ENCODE measurements around the gene PTPRN2. TPM values are rescaled to one million over a fixed set of nuclear protein-coding genes. Genes with fewer than 3 reads are reported as not detected.

Gene PTPRN2
- total RNA-seq, 5 donors from 2014 or later (not counting 1 experiment from before 2014, with no cell fraction given) = 0.60 to 1.7 (median 0.82) TPM

DNA sequence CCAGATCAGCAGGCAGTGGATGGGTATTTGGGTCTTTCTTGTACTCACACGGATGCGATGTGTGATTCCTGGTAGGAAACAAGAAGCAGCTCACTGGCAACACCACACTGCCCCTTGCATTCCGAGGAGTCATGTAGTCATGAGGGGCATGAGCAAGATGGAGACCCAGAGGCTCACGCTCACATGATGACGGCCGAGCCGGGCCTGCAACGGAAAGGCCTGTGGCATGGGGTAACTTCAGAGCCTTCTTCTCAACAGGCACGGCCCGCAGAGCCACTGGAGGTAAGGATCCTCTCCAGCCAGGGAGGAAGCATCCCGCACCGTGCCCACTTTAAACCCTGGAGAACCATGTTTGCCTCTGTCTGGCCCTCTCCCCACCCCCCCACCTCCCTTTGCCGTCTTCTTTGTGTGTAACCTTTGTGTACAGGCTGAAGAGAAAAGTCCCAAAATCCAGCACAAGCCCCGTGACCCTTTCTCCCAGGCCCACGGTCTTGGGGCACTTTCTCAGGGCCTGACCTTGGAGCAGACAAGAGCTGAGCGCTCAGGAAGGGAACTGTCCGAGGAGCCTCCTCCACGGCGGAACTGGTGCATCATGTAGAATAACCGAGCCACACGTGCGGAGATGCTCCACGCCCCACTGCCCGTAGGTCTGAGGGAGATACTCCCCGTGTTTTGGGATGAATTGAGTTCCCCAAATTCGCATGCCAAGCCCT lies 734.4 kb downstream of the PTPRN2 start:
- 92% methylated on average over 20 of the region's 26 CpGs for WGBS (ENCODE audit: insufficient coverage)

DNA sequence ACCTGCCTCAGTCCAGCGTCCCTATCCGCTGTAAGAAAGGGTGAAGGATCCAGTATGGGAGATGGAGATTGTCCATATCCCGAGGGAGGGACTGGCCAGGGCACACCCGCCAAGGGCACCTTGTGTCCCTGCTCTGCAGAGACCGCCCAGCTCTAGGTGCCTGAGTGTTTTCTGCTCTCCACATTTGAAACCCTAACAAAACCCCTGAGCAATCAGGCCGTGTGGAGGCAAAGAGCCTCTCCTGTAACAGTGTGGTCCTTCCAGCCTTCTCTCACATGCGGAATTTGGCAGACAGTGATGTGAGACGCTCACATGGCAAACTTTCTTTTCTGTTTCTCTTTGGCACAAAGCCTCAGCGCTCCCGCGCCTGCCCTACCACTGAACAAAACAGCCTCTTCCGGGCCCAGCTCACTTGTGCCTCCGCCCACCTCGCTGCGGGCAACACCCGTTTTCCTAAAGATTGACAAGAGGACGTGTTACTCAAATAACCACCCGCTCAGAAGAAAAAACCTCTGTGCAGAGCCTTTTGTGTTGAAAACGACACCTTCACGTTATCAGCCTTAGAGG lies 736.0 kb downstream of the PTPRN2 start:
- ChIA-PET CTCF (no interaction called here), POLR2A (no interaction called here)
- Histone ChIP-seq H3K27me3 (replicated peaks in 1 of 2; ENCODE audit: control insufficient read depth in 2 of 2, extremely low read depth in 1 of 2, insufficient read depth in 2 of 2, low read length in 1 of 2) (peaks cover 0 to 26% of the 10 kb centered on the region in 2 experiments), H3K4me1 (ENCODE audit: control insufficient read depth in 1 of 2, extremely low read depth in 1 of 2, insufficient read depth in 2 of 2, low read length in 2 of 2) (peaks cover 9 to 13% of the 10 kb centered on the region in 2 experiments), H3K27ac (ENCODE audit: low read length) (peak overlapping the region; percentile 75), H3K36me3 (ENCODE audit: control insufficient read depth in 2 of 2, extremely low read depth in 1 of 2, insufficient read depth in 1 of 2, low read length in 1 of 2) (no peaks in the 10 kb centered on the region), H3K4me3 (ENCODE audit: control insufficient read depth in 1 of 2, extremely low read depth in 1 of 2, low read length in 1 of 2) (peak overlapping the region; percentile 22 to 53), H3K9me3 (no peaks in the 10 kb centered on the region)
- DNase-seq (peak; percentile 51 to 89 (median 75)), ATAC-seq (replicated peaks in 1 of 4) (peak; percentile 98 to 99 (median 99))
- peak overlapping the region; percentile 99 for H3K27ac Mint-ChIP-seq
- H3K27me3 Mint-ChIP-seq = peaks cover 0 to 2% of the 10 kb centered on the region in 2 donors
- no peaks in the 10 kb centered on the region for H3K9me3 Mint-ChIP-seq
- 13% methylated on average over 13 of the region's 20 CpGs for WGBS (ENCODE audit: insufficient coverage)
- H3K4me3 Mint-ChIP-seq = peak overlapping the region; percentile 68 to 79 (median 77)
- H3K4me1 Mint-ChIP-seq = peaks cover 13 to 16% (median 14%) of the 10 kb centered on the region in 3 donors
- H3K36me3 Mint-ChIP-seq = no peaks in the 10 kb centered on the region

More for the DNA sequence above, 734.4 kb downstream of the PTPRN2 start:
- Histone ChIP-seq H3K27me3 (replicated peaks in 1 of 2; ENCODE audit: control insufficient read depth in 2 of 2, extremely low read depth in 1 of 2, insufficient read depth in 2 of 2, low read length in 1 of 2) (peaks cover 0 to 29% of the 10 kb centered on the region in 2 experiments), H3K4me3 (ENCODE audit: control insufficient read depth in 1 of 2, extremely low read depth in 1 of 2, low read length in 1 of 2) (no peak overlapping the region), H3K36me3 (ENCODE audit: control insufficient read depth in 2 of 2, extremely low read depth in 1 of 2, insufficient read depth in 1 of 2, low read length in 1 of 2) (no peaks in the 10 kb centered on the region), H3K9me3 (no peaks in the 10 kb centered on the region), H3K4me1 (ENCODE audit: control insufficient read depth in 1 of 2, extremely low read depth in 1 of 2, insufficient read depth in 2 of 2, low read length in 2 of 2) (peaks cover 9 to 13% of the 10 kb centered on the region in 2 experiments), H3K27ac (ENCODE audit: low read length) (no peak overlapping the region)
- H3K4me3 Mint-ChIP-seq = no peak overlapping the region
- POLR2A ChIA-PET = no interaction called here
- no peak for DNase-seq
- peaks cover 0 to 2% of the 10 kb centered on the region in 2 donors for H3K27me3 Mint-ChIP-seq
- H3K4me1 Mint-ChIP-seq = peaks cover 13 to 16% (median 14%) of the 10 kb centered on the region in 3 donors
- no peak for ATAC-seq (replicated peaks in 1 of 4)
- H3K27ac Mint-ChIP-seq = no peak overlapping the region
- CTCF ChIA-PET = no interaction called here
- H3K36me3 Mint-ChIP-seq = no peaks in the 10 kb centered on the region
- no peaks in the 10 kb centered on the region for H3K9me3 Mint-ChIP-seq

DNA sequence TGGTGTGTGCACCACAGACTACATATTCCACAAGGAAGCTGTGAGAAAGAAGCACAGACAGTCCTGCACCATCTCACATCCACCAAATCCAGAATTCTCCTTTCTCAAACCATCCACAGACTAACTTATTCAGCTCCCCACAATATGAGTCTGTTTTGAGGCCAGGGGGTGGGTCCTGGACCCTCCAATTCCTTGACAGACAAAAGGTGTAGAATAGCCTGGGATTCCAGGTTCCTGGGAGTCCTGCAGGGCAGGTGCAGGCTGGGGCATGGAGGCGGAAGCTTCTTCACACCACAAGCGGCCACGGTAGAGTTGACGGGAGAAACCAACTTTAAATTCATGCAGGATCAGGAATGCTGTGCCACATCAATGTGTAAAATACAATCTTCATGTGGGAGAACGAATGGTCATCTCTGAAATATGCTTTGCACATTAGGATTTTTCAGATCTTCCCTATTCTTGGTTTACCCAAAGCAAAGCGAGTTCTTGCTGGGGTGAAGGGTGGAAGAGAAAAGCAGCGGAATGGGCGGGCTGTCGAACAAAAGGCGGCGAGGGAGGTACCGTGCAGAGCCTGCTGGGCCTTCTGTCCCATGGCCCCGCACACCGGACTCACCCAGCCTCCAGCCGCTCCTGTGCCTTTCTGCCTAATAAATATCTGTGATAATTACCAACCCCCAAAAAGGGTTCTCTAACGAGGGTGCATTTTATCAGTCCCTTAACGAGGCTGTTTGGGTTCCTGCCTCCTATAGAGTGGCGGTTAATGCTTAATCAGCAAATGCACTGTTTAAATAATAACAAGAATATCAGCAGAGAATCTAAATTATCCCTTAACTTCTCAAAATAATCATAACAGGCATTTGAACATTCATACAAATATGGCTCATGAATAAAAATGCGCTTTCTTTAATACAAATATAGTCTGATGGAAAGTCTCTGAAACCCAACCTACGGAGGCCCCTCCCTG lies 736.9 kb downstream of the PTPRN2 start:
- no peaks in the 10 kb centered on the region for H3K36me3 Mint-ChIP-seq
- POLR2A ChIA-PET = no interaction called here
- Histone ChIP-seq H3K9me3 (no peaks in the 10 kb centered on the region), H3K36me3 (ENCODE audit: control insufficient read depth in 2 of 2, extremely low read depth in 1 of 2, insufficient read depth in 1 of 2, low read length in 1 of 2) (no peaks in the 10 kb centered on the region), H3K27me3 (replicated peaks in 1 of 2; ENCODE audit: control insufficient read depth in 2 of 2, extremely low read depth in 1 of 2, insufficient read depth in 2 of 2, low read length in 1 of 2) (peaks cover 0 to 26% of the 10 kb centered on the region in 2 experiments), H3K27ac (ENCODE audit: low read length) (peak overlapping the region; percentile 75), H3K4me1 (ENCODE audit: control insufficient read depth in 1 of 2, extremely low read depth in 1 of 2, insufficient read depth in 2 of 2, low read length in 2 of 2) (peaks cover 9 to 13% of the 10 kb centered on the region in 2 experiments), H3K4me3 (ENCODE audit: control insufficient read depth in 1 of 2, extremely low read depth in 1 of 2, low read length in 1 of 2) (no peak overlapping the region)
- CTCF ChIA-PET = no interaction called here
- ATAC-seq (replicated peaks in 1 of 4) (no peak), DNase-seq (no peak)
- peak overlapping the region; percentile 99 for H3K27ac Mint-ChIP-seq
- H3K27me3 Mint-ChIP-seq = peaks cover 0 to 2% of the 10 kb centered on the region in 2 donors
- 93% methylated on average over 8 of the region's 20 CpGs for WGBS (ENCODE audit: insufficient coverage)
- peaks cover 12 to 16% (median 13%) of the 10 kb centered on the region in 3 donors for H3K4me1 Mint-ChIP-seq
- no peaks in the 10 kb centered on the region for H3K9me3 Mint-ChIP-seq
- H3K4me3 Mint-ChIP-seq = peak overlapping the region in 2 of 3 donors; percentile 77 to 79

- H3K4me1 ChIP-seq (ENCODE audit: control insufficient read depth in 1 of 2, extremely low read depth in 1 of 2, insufficient read depth in 2 of 2, low read length in 2 of 2) = peaks cover 9 to 13% of the 10 kb centered on the region in 2 experiments
- Mint-ChIP-seq H3K4me3 (no peak overlapping the region), H3K9me3 (no peaks in the 10 kb centered on the region), H3K27ac (peak overlapping the region in 1 of 2 donors; percentile 28), H3K27me3 (peaks cover 0 to 2% of the 10 kb centered on the region in 2 donors), H3K4me1 (peaks cover 10 to 16% (median 13%) of the 10 kb centered on the region in 3 donors), H3K36me3 (no peaks in the 10 kb centered on the region)
- no peak for DNase-seq
- POLR2A ChIA-PET = no interaction called here
- H3K27me3 ChIP-seq (replicated peaks in 1 of 2; ENCODE audit: control insufficient read depth in 2 of 2, extremely low read depth in 1 of 2, insufficient read depth in 2 of 2, low read length in 1 of 2) = peaks cover 0 to 30% of the 10 kb centered on the region in 2 experiments
- 86% methylated on average over 4 of the region's 10 CpGs for WGBS (ENCODE audit: insufficient coverage)
- CTCF ChIA-PET = no interaction called here
- no peaks in the 10 kb centered on the region for H3K36me3 ChIP-seq (ENCODE audit: control insufficient read depth in 2 of 2, extremely low read depth in 1 of 2, insufficient read depth in 1 of 2, low read length in 1 of 2)
- no peaks in the 10 kb centered on the region for H3K9me3 ChIP-seq
- no peak overlapping the region for H3K4me3 ChIP-seq (ENCODE audit: control insufficient read depth in 1 of 2, extremely low read depth in 1 of 2, low read length in 1 of 2)
- H3K27ac ChIP-seq (ENCODE audit: low read length) = no peak overlapping the region
- no peak for ATAC-seq (replicated peaks in 1 of 4)
Measured at GRCh38 chr7:157849726-157850125, 737.9 kb downstream of the PTPRN2 start.

GRCh38 chr7:157849341-157849596 lies 738.4 kb downstream of the PTPRN2 start:
- Histone ChIP-seq H3K4me1 (ENCODE audit: control insufficient read depth in 1 of 2, extremely low read depth in 1 of 2, insufficient read depth in 2 of 2, low read length in 2 of 2) (peaks cover 9 to 13% of the 10 kb centered on the region in 2 experiments), H3K27ac (ENCODE audit: low read length) (no peak overlapping the region), H3K36me3 (ENCODE audit: control insufficient read depth in 2 of 2, extremely low read depth in 1 of 2, insufficient read depth in 1 of 2, low read length in 1 of 2) (no peaks in the 10 kb centered on the region), H3K4me3 (ENCODE audit: control insufficient read depth in 1 of 2, extremely low read depth in 1 of 2, low read length in 1 of 2) (no peak overlapping the region), H3K9me3 (no peaks in the 10 kb centered on the region), H3K27me3 (replicated peaks in 1 of 2; ENCODE audit: control insufficient read depth in 2 of 2, extremely low read depth in 1 of 2, insufficient read depth in 2 of 2, low read length in 1 of 2) (peaks cover 0 to 35% of the 10 kb centered on the region in 2 experiments)
- ATAC-seq (replicated peaks in 1 of 4) = no peak
- Mint-ChIP-seq H3K36me3 (no peaks in the 10 kb centered on the region), H3K4me1 (peaks cover 10 to 16% (median 13%) of the 10 kb centered on the region in 3 donors), H3K9me3 (no peaks in the 10 kb centered on the region), H3K27me3 (peaks cover 0 to 2% of the 10 kb centered on the region in 2 donors), H3K27ac (no peak overlapping the region), H3K4me3 (no peak overlapping the region)
- ChIA-PET CTCF (no interaction called here), POLR2A (no interaction called here)
- 76% methylated on average over 6 of the region's 6 CpGs for WGBS (ENCODE audit: insufficient coverage)
- DNase-seq = no peak
